Amniotic epithelial cell (primary cell): ENCODE data around the gene PHLPP1.
"Not testable (repeated sequence)": the region's sequence is repeated elsewhere in the genome, so short reads cannot be mapped to it uniquely, and the experiment has no call there.

ENCODE experiments used
- DNase-seq: peaks from one replicate; pipeline ENCODE4 v3.0.0-alpha.2; 2010; ENCODE audit warnings: low read depth

The PHLPP1 gene

DNA sequence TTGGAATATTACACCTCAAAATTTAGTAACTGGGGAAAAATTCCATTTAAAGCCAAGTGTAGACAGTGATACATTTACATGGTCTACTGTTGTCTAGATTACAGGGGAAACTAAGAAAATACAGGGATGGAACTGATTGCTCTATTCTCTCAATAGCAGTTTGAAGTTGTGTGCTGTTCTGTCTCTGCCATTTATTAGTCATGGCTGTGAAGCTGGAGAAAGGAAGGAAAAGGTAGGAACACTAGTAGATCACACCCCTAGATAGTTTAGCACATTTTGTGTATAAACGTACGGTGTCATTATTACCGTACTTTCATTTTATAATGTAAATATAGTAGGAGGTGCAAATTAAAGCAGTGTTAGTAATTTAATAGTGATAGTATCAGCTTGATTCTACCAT lies 170.5 kb downstream of the PHLPP1 start:
- DNase-seq, result no peak

DNA sequence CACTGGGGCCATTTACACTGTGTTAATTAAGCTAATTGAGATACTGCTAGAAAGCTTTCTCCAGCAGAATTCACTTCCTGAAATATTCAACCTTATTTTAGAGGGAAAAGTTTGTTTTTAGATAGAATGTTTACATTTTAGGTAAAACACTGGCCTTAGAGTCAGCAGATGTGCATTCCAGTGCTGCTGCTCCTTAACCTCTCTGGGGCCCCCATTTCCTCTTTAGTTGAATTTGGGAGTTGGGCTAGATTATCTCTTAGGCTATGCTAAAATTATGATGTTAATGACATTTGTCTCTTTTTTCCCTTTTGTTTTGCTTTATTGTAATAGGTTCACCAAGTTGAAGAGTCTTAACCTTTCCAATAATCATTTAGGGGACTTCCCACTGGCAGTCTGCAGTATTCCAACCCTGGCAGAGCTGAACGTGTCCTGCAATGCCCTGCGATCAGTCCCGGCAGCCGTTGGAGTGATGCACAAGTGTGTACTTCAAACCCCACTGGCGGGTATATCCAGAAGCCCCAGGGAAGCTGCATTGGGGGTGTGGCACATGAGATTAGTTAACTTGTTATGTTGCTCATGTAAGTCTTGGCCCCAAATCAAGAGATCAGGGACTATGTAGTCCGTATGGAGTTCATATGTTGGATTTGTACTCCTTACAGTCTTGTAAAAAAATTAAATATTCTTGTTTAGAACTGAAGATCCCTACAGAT lies 179.5 kb downstream of the PHLPP1 start:
- no peak for DNase-seq

DNA sequence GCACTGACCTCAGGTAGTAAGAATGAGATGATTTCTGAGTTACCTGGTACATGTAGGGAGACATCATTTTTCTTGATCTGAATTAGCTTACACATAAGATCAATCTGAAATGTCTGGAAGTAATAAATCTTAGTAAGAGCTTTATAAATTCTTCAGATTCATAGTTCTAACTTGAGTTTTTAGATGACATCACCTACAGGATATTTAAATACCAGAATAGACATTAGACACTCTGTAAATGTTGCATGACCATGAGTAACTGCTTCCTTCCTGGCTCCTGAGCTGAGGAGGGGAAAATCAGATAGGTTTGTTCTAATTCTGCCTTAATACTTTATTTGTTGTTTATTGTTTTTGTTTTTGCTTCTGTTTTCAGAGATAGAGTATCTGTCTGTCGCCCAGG lies 181.8 kb downstream of the PHLPP1 start:
- DNase-seq, result peak; percentile 49

DNA sequence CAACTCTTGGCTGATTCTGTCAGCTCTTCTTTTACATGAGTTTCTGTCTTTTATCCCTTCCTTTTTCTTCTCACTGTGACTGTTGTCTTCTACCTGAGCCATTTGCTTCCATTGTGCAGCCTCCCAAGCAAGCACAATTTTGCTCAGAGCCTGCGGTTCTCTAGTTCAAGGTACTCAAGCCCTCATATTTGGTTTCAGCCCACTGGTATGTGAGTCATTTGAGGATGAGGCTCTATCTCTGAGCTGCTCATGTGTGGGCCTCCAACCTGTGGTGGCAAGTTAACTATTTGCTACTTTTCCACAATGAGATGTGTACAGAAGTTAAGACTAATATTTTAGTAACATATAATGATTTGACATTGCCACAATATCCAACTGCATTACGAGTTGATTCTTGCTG lies 183.0 kb downstream of the PHLPP1 start:
- DNase-seq, result no peak

DNA sequence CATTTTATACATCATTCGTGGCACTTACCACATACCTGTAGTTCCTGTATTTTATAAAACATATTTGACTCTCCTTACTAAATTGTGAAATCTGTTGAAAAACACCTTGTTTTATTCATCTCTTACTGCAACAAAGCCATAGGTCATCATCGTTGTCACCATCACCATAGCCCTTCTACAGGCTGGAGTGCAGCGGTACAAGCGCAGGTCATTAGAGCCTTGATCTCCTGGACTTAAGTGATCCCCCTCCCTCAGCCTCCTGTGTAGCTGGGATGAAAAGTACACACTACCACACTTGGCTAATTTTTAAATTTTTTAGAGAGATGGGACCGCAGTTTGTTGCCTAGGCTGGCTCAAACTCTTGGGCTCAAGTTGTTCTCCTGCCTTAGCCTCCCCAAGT lies 184.2 kb downstream of the PHLPP1 start:
- no peak for DNase-seq

DNA sequence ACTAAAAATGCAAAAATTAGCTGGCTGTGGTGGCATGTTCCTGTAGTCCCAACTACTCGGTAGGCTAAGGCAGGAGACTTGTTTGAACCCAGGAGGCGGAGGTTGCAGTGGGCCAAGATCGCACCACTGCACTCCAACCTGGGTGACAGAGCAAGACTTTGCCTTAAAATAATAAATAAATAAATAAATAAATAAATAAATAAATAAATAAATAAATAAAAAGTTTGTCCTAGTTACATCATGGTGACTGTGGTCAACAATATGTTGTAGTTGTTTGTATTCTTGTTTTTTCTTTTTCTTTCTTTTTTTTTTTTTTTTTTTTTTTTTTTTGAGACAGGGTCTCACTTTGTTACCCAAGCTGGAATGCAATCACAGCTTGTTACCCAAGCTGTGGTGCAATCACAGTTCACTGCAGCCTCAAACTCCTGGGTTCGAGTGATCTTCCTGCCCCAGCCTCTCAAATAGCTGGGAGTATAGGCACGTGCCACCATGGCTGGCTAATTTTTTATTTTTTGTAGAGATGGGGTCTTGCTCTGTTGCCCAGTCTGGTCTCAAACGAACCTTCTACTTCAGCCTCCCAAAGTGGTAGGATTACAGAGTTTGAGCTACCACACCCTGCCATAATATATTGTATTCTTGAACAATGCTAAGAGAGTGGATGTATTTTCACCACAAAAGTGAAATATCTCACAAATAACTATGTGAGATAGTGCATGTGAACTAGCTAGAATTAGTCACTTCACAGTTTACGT lies 185.0 kb downstream of the PHLPP1 start:
- DNase-seq, result no peak

DNA sequence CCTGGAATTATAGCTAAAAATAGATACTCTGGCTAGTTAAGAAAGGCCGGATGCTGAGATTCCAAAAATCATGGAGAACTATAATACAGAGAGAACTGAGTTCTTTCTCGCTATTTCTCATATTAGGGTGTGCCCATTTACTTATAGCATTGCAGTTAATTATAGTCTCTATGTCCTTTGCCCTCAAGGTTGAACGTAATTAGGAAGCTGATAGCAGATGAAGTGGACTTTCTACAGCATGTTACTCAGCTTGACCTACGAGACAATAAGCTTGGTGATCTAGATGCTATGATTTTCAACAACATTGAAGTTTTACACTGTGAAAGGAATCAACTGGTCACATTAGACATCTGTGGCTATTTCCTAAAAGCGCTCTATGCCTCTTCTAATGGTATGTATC lies 187.4 kb downstream of the PHLPP1 start:
- no peak for DNase-seq

DNA sequence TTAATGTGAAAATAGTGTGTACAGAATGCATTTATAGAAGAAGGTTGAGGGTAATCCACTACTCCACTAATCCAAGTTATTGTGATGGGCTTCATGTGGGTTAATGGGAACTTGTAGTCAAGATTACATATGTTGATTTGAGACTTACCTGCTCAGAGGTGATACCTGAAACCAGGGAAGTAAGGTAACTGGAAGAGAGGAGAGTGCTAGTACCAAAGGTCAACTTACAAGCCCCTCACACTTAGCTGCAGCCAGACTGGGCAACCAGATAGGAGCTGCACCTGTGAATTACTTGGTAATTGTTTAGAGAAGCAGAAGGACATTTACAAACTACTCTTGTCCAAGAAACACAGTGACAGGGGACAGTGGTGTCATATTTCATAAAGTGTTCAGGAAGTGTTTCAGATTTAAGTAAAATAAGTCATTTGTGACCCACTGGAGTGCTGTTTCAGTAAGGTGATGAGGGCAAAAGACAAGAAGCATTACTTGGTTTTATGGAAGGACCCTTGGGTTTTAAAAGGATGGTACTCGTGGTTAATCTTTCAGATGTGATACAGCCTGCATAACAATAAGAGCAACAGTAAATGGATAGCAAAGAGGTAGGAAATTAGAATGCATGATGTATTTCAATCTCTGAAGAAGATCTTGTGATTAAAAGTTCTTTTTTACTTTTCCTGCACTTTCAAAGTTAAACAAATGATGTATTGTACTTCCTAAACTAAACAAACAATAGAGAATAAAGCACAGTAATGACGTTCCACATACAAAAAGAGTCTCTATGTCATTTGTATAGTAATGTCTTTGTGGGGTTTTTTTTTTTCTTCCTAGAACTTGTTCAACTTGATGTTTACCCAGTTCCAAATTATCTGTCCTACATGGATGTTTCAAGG lies 189.3 kb downstream of the PHLPP1 start:
- DNase-seq, result no peak

DNA sequence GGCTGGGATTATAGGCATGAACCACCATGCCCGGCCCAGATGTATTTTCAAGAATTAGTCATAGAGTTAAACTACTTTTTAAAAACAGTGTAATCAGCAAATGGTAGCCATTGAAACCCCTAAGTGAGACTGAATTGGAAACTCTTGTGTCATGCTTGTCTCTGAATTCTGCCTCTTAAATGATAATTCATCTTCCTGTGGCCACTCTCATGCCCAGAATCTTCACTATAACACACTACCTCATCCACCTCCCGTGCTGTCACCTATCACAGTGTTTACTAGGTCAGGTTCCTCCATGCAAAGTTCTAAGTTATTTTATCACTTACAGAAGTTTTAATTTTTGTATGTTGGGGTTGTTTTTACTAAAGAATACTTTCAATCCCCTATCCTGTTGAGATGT lies 197.5 kb downstream of the PHLPP1 start:
- no peak for DNase-seq

DNA sequence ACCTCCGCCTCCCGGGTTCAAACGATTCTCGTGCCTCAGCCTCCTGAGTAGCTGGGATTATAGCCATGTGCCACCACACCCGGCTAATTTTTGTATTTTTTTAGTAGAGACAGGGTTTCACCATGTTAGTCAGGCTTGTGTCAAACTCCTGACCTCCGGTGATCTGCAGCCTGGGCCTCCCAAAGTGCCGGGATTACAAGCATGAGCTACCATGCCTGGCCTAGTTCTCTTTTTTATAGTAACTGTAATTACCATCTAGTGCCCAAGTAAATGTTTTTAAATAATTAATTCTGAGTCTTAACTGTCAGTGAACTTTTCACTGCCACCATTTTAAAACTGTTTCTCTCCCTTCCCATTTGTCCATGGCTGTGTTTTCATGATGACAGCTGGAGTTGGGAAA lies 198.5 kb downstream of the PHLPP1 start:
- DNase-seq, result not testable (repeated sequence)

DNA sequence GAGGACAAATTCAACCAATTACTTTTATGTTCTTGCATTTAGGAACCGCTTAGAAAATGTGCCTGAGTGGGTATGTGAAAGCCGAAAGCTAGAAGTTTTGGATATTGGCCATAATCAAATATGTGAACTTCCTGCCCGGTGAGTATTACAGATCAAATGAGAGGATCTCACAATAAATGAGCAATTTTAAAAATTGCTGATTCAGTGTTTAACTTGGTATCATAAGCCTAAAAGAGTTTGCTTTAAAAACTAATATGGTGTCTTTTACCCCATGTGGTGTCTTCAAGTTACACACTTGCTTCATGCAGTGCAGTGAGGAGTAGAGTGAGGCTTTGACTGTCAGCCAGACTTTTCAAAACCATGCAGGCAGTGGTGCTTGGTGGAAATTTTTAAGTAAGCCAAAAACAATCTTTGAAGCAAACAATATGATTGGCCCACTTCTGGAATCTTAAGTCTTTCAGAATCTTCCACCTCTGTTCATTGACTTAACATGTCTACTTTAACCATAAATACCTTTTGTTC lies 199.6 kb downstream of the PHLPP1 start:
- no peak for DNase-seq

DNA sequence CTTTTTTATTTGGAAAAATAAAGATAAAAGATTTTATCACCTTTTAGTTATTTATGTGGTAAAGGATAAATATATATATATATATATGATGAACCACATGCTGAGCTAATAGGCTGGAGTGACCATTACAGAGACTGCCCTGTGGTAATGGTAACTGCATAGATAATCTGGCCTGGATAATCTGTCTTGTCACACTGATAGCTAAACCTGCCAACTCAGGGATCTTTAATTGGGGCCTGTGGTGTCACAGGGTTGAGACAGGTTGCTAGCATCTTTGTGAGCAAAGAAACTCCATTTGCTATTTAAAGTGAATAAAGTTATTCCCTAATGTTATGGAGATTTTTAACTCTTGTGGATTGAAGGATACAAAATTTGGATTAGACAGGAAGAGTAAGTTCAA lies 203.0 kb downstream of the PHLPP1 start:
- no peak for DNase-seq

DNA sequence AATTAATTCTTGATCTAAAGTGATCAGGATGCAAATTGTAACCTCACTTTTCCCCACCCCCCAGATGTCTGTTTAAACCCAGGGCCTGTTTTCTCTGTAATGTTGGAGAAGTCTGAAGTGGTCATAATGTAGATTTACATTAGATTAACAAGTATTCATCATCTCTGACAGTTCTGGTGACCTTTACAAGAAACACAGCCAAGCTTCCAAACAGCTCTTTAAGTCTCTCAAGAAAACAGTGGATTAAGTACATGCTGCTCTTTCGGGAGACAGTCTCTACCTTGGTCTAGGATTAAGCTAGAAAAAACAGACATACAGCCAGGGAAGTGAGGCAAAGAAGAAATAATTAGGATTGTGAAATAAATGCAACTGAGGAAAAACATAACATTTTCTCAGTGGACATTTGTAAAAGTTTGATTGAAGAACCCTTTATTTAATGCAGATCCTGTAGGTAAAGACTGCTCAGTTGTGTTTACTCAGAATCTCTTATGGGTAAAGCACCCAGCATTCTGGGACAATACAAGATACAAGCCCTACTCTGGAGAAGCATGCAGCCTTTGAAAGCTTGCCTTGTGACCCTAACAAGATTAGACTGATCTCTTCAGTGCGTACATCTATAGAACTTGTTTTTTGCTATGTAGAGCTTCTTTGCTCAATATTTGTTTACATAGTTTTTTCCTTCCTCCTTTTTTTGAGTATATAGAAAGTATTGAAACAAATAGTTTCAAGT lies 203.9 kb downstream of the PHLPP1 start:
- peak; percentile 72 for DNase-seq

DNA sequence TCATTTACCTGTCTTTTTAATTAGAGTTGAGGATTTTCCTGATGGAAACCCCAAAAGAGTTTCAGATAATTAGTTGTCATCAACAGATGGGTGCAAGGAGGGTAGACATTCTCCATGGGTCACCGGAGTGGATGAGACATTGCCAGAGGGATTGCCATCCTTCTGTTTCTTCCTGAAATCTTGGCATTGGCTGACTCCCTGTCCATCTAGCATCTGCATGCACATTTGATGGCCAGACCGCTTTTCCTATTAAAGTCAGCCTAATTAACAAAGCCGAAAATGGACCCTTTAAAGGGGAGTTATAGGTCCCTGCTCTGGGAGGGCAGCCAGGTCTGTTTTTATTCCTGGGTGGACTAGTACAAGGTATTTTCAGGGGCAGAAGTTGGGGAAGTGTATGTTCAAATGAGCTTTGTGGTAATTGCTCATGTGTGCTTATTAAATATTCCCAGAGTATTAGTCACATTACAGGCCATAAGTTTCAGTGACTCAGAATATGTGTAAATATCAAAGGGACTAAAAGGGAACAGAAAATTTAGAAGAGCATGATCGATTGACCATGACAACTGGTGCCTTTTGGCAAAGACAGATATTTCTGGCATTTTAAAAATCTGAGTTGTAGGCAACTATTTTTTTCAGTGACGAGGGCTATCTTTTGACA lies 209.8 kb downstream of the PHLPP1 start:
- DNase-seq, result peak; percentile 38

DNA sequence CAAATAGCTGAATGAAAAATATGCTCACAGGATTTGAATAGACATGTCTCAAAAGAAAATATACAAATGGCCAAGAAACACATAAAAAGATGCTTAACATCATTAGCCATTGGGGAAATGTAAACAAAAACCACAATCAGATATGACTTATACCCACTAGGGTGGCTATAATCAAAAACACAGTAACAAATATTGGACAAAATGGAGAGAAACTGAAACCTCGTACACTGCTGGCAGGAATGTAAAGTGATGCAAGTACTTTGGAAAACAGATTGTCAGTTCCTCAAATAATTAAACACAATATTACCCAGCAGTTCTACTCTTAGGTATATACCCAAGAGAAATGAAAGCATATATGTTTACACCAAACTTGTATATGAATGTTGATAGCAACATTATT lies 213.0 kb downstream of the PHLPP1 start:
- DNase-seq, result peak; percentile 37

DNA sequence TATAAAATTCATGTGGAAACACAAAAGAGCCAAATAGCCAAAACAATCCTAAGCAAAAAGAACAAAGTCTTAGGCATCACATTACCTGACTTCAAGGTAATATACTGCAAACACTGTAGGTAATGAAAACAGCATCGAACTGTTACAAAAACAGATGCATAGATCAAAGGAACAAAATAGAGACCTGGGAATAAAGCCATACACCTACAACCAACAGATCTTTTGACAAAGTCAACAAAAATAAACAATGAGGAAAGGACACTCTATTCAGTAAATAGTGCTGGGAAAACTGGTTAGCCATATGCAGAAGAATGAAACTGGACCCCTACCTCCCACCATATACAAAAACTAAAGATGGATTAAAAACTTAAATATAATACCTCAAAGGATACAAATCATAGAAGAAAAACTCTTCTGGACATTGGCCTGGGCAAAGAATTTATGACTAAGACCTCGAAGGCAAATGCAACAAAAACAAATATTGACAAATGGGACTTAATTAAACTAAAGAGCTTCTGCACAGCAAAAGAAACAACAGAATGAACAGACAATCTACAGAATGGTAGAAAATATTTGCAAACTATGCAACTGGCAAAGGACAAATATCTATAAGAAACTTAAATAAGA lies 218.0 kb downstream of the PHLPP1 start:
- no peak for DNase-seq

DNA sequence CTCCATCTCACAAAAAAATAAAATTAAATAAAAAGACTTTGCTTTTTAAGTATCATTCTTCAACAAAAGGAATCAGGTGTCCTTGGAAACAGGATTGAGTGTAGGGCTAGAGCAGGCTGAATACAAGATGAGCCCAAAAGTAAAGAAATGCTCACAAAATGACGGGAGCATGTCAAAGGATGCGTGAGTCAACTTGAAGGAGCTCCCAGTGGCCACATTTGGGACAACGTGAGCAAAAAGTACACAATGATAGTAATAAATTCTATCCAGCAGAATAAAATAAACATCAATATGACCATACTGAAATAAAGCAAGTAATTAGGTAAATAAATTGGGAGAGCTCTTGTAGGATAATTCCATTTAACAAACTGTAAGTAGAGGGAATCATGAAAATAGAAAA lies 220.7 kb downstream of the PHLPP1 start:
- DNase-seq, result no peak

DNA sequence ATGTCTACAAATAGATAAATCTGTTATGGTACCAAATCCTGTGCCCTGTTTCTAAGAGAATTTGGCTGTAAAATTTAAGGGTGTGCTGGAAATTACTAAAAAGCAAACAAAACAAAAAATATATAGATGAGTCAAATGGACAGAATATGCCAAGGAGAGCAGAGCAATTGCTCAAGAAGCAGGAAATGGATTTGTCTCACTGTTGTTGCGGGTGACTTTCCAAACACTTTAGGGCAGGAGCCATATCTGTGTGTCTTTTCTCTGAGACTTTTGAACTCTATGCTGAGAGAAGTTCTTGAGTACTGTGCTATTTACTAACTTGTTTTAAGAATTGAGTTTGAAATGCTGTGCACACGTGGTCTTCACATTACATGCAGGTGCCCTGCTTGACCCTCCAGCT lies 221.7 kb downstream of the PHLPP1 start:
- peak; percentile 41 for DNase-seq

DNA sequence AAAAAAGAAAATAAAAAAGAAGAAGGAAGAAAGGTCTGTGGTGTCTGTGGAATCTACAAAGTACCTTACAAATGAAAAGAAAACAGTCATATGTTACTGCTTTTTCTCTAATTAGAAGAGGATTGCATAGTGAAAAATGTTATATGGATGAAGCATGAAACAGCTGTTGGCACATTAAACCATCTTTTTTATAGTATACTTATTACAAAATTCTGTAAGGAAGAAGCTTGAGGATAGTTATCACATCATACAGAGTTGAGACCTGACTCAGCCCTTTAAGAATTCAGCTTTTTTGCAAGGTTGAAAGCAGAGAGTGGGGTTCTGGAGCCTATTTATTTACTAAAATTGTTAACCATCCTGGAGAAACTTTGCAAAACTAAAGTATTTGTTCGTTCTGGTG lies 222.7 kb downstream of the PHLPP1 start:
- peak; percentile 64 for DNase-seq

DNA sequence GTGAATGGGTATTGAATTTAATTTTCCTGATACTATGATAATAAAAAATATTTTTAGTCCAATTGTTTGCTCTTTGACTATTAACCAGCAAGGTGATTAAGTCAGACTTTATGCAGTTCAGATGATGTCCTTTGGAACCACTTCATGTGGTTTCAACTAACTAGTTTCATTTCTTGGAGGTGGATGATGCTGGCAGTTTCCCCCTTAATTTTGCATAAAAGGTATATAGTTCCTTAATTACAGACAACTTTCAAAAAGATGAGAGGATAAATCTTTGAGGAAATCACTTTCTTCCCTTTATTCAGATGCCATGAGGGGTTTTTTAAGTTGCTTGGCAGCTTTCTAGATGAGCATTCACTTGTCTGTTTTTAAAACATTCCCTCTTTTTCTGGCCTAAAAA lies 223.1 kb downstream of the PHLPP1 start:
- no peak for DNase-seq

DNA sequence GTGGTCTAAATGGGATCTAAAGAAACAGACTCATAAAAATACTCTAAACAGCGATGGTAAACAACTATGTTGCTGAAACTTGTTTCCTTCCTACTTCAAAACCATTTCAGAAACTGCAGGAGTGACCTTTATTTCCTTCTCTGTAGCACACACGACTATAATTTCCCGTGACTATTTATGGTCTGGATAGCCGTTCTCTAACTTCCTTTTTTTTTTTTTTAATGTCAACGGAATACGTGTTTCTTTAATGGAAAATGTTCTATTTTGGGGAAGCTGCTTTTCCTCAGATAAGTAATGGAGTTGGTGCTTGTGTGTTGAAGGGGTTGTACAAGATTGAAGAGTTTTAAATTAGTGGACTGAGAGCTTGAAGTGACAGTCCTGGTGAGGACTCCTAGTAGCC lies 224.1 kb downstream of the PHLPP1 start:
- DNase-seq, result no peak
